DMS53 treated with DMSO at 0.1 percent for 48 hours (cell line): ENCODE results near the gene LPAR1.

Source experiments
- DNase-seq: peaks from one replicate; lab custom pipeline; 2025; ENCODE audit not compliant: unreplicated experiment; lab: John Stamatoyannopoulos, UW

LPAR1 gene

GRCh38 chr9:111003182-111003581 lies 35.1 kb downstream of the LPAR1 start:
- DNase-seq = no peak

- no peak for DNase-seq
These were observed 36.7 kb downstream of the LPAR1 start for GRCh38 chr9:111001526-111001925.

GRCh38 chr9:111000202-111000601 lies 38.1 kb downstream of the LPAR1 start:
- DNase-seq = no peak

GRCh38 chr9:110999379-110999778 lies 38.9 kb downstream of the LPAR1 start:
- DNase-seq = no peak

GRCh38 chr9:110997847-110998246 lies 40.4 kb downstream of the LPAR1 start:
- DNase-seq = no peak

- DNase-seq = no peak
These were observed 41.6 kb downstream of the LPAR1 start for GRCh38 chr9:110996436-110997220.

- no peak for DNase-seq
These were observed 42.6 kb downstream of the LPAR1 start for GRCh38 chr9:110995420-110996340.

GRCh38 chr9:110994771-110995241 lies 43.5 kb downstream of the LPAR1 start:
- DNase-seq = no peak

GRCh38 chr9:110990481-110990880 lies 47.8 kb downstream of the LPAR1 start:
- no peak for DNase-seq

- DNase-seq = no peak
These were observed 51.7 kb downstream of the LPAR1 start for GRCh38 chr9:110986529-110986928.

GRCh38 chr9:110984890-110985437 lies 53.3 kb downstream of the LPAR1 start:
- DNase-seq = no peak

GRCh38 chr9:110980261-110980660 lies 58.0 kb downstream of the LPAR1 start:
- DNase-seq = no peak

GRCh38 chr9:110979636-110980035 lies 58.6 kb downstream of the LPAR1 start:
- DNase-seq = no peak

GRCh38 chr9:110978516-110978915 lies 59.8 kb downstream of the LPAR1 start:
- no peak for DNase-seq

GRCh38 chr9:110977259-110977709 lies 61.0 kb downstream of the LPAR1 start:
- no peak for DNase-seq

GRCh38 chr9:110975969-110976368 lies 62.3 kb downstream of the LPAR1 start:
- no peak for DNase-seq

- no peak for DNase-seq
These were observed 63.0 kb downstream of the LPAR1 start for GRCh38 chr9:110975278-110975677.

- DNase-seq = no peak
These were observed 66.6 kb downstream of the LPAR1 start for GRCh38 chr9:110971705-110972104.

- DNase-seq = no peak
These were observed 67.0 kb downstream of the LPAR1 start for GRCh38 chr9:110971234-110971633.

GRCh38 chr9:110969971-110970386 lies 68.3 kb downstream of the LPAR1 start:
- no peak for DNase-seq

GRCh38 chr9:110968096-110968495 lies 70.2 kb downstream of the LPAR1 start:
- DNase-seq = no peak
